ENCODE results near the gene TMEM59L. TPM values are rescaled to one million over a fixed set of nuclear protein-coding genes. Genes with fewer than 3 reads are reported as not detected.

TMEM59L gene
- polyA plus RNA-seq, 1 of the 3 experiments (the other 2 are of a cell fraction) = 9.6 TPM

- TF ChIP-seq IRF3 (IDR thresholded peaks at IDR 0.05; ENCODE audit: low read depth, low read length) = no peak
Observed at GRCh38 chr19:18611327-18612050, 1.2 kb upstream of the TMEM59L start (continued).

- Histone ChIP-seq H3K27me3 (ENCODE audit: insufficient read depth) (peaks cover 51% of the 10 kb centered on the region), H3F3A (replicated peaks; ENCODE audit: insufficient read depth) (peaks cover 18% of the 10 kb centered on the region), H3K79me2 (ENCODE audit: insufficient read depth) (no peaks in the 10 kb centered on the region), H3K36me3 (replicated peaks in 1 of 2; ENCODE audit: control insufficient read depth in 1 of 2, insufficient read depth in 2 of 2, low read length in 1 of 2) (no peaks in the 10 kb centered on the region), H3K4me1 (ENCODE audit: control insufficient read depth in 1 of 2, insufficient read depth in 2 of 2, low read depth in 1 of 2, low read length in 1 of 2) (peaks cover 15 to 19% of the 10 kb centered on the region in 2 experiments; a peak in 2 of 4 replicates), H3K9me3 (no peaks in the 10 kb centered on the region), H4K20me1 (ENCODE audit: insufficient read depth) (no peaks in the 10 kb centered on the region), H3K9ac (peak overlapping the region; percentile 45; the same call in 1 of the 2 replicates), H3K4me2 (peak overlapping the region; percentile 99), H3K9me2 (no peaks in the 10 kb centered on the region), H3K4me3 (ENCODE audit: low read depth in 2 of 2, low read length in 1 of 2) (peak overlapping the region; percentile 73 to 78), H2AFZ (ENCODE audit: low read depth) (peak overlapping the region; percentile 74), H3K27ac (ENCODE audit: low read depth in 2 of 2, low read length in 1 of 2) (peak overlapping the region in 1 of 2 experiments; percentile 28; a peak in 1 of 4 replicates)
- no peak for DNase-seq
- ChIA-PET CTCF (interaction anchor here (0.6 to 2.2 kb wide), 11 partner anchors 9 to 562 kb away, joined by 3 to 13 read pairs (median 4); partner anchors contain the start of gene REX1BD), POLR2A (interaction anchor here (0.6 to 1.9 kb wide), 3 partner anchors 11 to 153 kb away, joined by 3 to 9 read pairs (median 3); no protein-coding TSS in a partner anchor)
- TF ChIP-seq EP300 (IDR thresholded peaks at IDR 0.05; ENCODE audit: borderline replicate concordance in 1 of 2, low read depth in 1 of 2, low read length in 1 of 2) = no peak
- 1% methylated on average over 20 of the region's 30 CpGs for WGBS (ENCODE audit: low lambda C conversion rate)
Observed at GRCh38 chr19:18612051-18612771, 459 bp upstream of the TMEM59L start.

- no peak for DNase-seq
- Histone ChIP-seq H3K79me2 (ENCODE audit: insufficient read depth) (no peaks in the 10 kb centered on the region), H3K27me3 (ENCODE audit: insufficient read depth) (peaks cover 36% of the 10 kb centered on the region), H2AFZ (ENCODE audit: low read depth) (no peak overlapping the region), H3K9me2 (no peaks in the 10 kb centered on the region), H3K4me1 (ENCODE audit: control insufficient read depth in 1 of 2, insufficient read depth in 2 of 2, low read depth in 1 of 2, low read length in 1 of 2) (peaks cover 15 to 19% of the 10 kb centered on the region in 2 experiments; a peak in 2 of 4 replicates), H3K9ac (no peak overlapping the region), H3K9me3 (no peaks in the 10 kb centered on the region), H3F3A (replicated peaks; ENCODE audit: insufficient read depth) (peaks cover 14% of the 10 kb centered on the region), H3K36me3 (replicated peaks in 1 of 2; ENCODE audit: control insufficient read depth in 1 of 2, insufficient read depth in 2 of 2, low read length in 1 of 2) (no peaks in the 10 kb centered on the region), H3K27ac (ENCODE audit: low read depth in 2 of 2, low read length in 1 of 2) (no peak overlapping the region), H3K4me2 (peak overlapping the region; percentile 99), H4K20me1 (ENCODE audit: insufficient read depth) (no peaks in the 10 kb centered on the region), H3K4me3 (ENCODE audit: low read depth in 2 of 2, low read length in 1 of 2) (peak overlapping the region in 1 of 2 experiments; percentile 78; a peak in 1 of 4 replicates)
- TF ChIP-seq RCOR1 (IDR thresholded peaks at IDR 0.05; ENCODE audit: low read length) = no peak
- TF ChIP-seq EP300 (IDR thresholded peaks at IDR 0.05; ENCODE audit: borderline replicate concordance in 1 of 2, low read depth in 1 of 2, low read length in 1 of 2) = no peak
- TF ChIP-seq FOSL2 (IDR thresholded peaks at IDR 0.05; ENCODE audit: borderline replicate concordance, low read depth) = no peak
- TF ChIP-seq EZH2phosphoT487 (IDR thresholded peaks at IDR 0.05; ENCODE audit: borderline replicate concordance, low read depth) = no peak
- TF ChIP-seq NRF1 (IDR thresholded peaks at IDR 0.05; ENCODE audit: low read depth, low read length) = no peak
- no peak for TF ChIP-seq MAX (IDR thresholded peaks at IDR 0.05; ENCODE audit: low read depth)
- no peak for TF ChIP-seq POLR2AphosphoS5 (IDR thresholded peaks at IDR 0.05; ENCODE audit: low read depth, low read length)
- TF ChIP-seq ELF1 (IDR thresholded peaks at IDR 0.05) = no peak
- TF ChIP-seq SMC3 (IDR thresholded peaks at IDR 0.05; ENCODE audit: low read depth, low read length) = no peak
- TF ChIP-seq USF1 (IDR thresholded peaks at IDR 0.05; ENCODE audit: borderline replicate concordance, low read depth) = no peak
- POLR2A ChIA-PET = interaction anchor here (1.9 kb wide), 1 partner anchor 24 kb away, joined by 9 read pairs; no protein-coding TSS in a partner anchor
- CTCF ChIA-PET = interaction anchor here (0.7 to 2.2 kb wide), 5 partner anchors 11 to 252 kb away, joined by 3 to 9 read pairs (median 4); no protein-coding TSS in a partner anchor
- WGBS (ENCODE audit: low lambda C conversion rate) = 90% methylated on average over 15 of the region's 23 CpGs
Observed at GRCh38 chr19:18613589-18614234, 1.0 kb downstream of the TMEM59L start.

Data from SK-N-SH (cell line).